Prostate gland (tissue), 2 donors: ENCODE results near the gene CEP41. TPM values are rescaled to one million over a fixed set of nuclear protein-coding genes. Genes with fewer than 3 reads are reported as not detected.

Source experiments
- DNase-seq: peaks from one replicate; pipeline ENCODE4 v3.0.0-alpha.2; 2019; ENCODE audit warnings: low spot score
- H3K27ac ChIP-seq, 2 donors: fragments of 200-600 bp; sonication (generic); 2 replicates each; pipeline ENCODE4 v1.5.1; 2017 to 2019
- H3K27me3 ChIP-seq: fragments of 200-600 bp; sonication (generic); replicated peaks from 2 replicates; pipeline ENCODE4 v1.5.1; 2019; ENCODE audit not compliant: insufficient read depth
- H3K36me3 ChIP-seq, 2 donors: fragments of 200-600 bp; sonication (generic); 1 replicate in 1 of 2; 2 replicates in 1 of 2; pipeline versions ENCODE4 v1.5.1 to v1.8.1; 2017 to 2019
- H3K4me1 ChIP-seq: fragments of 200-600 bp; sonication (generic); replicated peaks from 2 replicates; pipeline ENCODE4 v1.5.1; 2019
- H3K4me3 ChIP-seq, 2 donors: fragments of 200-600 bp; sonication (generic); 2 replicates each; pipeline ENCODE4 v1.5.1; 2017 to 2019
- H3K9me3 ChIP-seq: fragments of 200-600 bp; sonication (generic); 2 replicates; pipeline ENCODE4 v1.5.1; 2017
- CTCF ChIP-seq, 4 experiments: fragments of 200-600 bp in 2 of 4; fragments of 450-650 bp in 2 of 4; sonication (generic) in 2 of 4; IDR thresholded peaks; 1 replicate in 3 of 4; 2 replicates in 1 of 4; pipeline ENCODE4 v1.5.1; 2016 to 2019; ENCODE audit warnings: antibody characterized with exemption in 4 of 4, mild to moderate bottlenecking in 2 of 4, moderate library complexity in 2 of 4
- POLR2A ChIP-seq: fragments of 450-650 bp; IDR thresholded peaks from one replicate; pipeline ENCODE4 v1.6.1; 2016; ENCODE audit warnings: antibody characterized with exemption, mild to moderate bottlenecking
- POLR2AphosphoS5 ChIP-seq: sonication (generic); formaldehyde crosslinking; IDR thresholded peaks from one replicate; pipeline ENCODE4 v1.6.1; 2017; ENCODE audit warnings: antibody characterized with exemption
- WGBS: methylation state at CpG from one replicate; pipeline ENCODE4 v1.1.5; 2018; 5-methylcytosine and 5-hydroxymethylcytosine counted together
- intact Hi-C: fragments of 100-400 bp; cut with DNase I; formaldehyde crosslinking; loops from one replicate; pipeline ENCODE4 v1.14.2; 2022
- total RNA-seq, 2 donors: library from RNA; depleted of rRNA; stranded (reverse); fragments of >200 nt; gene quantifications; one replicate each; pipeline ENCODE4 v1.1.0, GENCODE V29; 2016

The CEP41 gene
- total RNA-seq, 2 donors from 2014 or later: 6.6 to 16.2 TPM

- Histone ChIP-seq H3K27me3 (no peaks in the 10 kb centered on the region), H3K27ac (no peak overlapping the region), H3K36me3 (no peaks in the 10 kb centered on the region), H3K4me1 (no peaks in the 10 kb centered on the region), H3K9me3 (no peaks in the 10 kb centered on the region), H3K4me3 (no peak overlapping the region)
- DNase-seq: no peak
- no peak for TF ChIP-seq POLR2A
- no peak for TF ChIP-seq POLR2AphosphoS5
- no peak for TF ChIP-seq CTCF (IDR thresholded peaks at IDR 0.05)
- WGBS: 65% methylated on average over 20 of the region's 20 CpGs
- intact Hi-C loops: no loop called here
Observed at GRCh38 chr7:130350945-130351790, 89.6 kb downstream of the CEP41 start.

GRCh38 chr7:130349911-130350782 is 90.7 kb downstream of the CEP41 start:
- WGBS: 65% methylated on average over 16 of the region's 16 CpGs
- no peak overlapping the region for H3K27ac ChIP-seq

GRCh38 chr7:130346941-130347340 is 93.9 kb downstream of the CEP41 start:
- intact Hi-C loops: no loop called here
- H3K4me1 ChIP-seq: no peaks in the 10 kb centered on the region
- WGBS: 87% methylated on average over 12 of the region's 12 CpGs

More at GRCh38 chr7:130349911-130350782, 90.7 kb downstream of the CEP41 start:
- no peaks in the 10 kb centered on the region for H3K4me1 ChIP-seq
- no peaks in the 10 kb centered on the region for H3K36me3 ChIP-seq
- TF ChIP-seq POLR2AphosphoS5: no peak
- TF ChIP-seq CTCF (IDR thresholded peaks at IDR 0.05): no peak
- TF ChIP-seq POLR2A: no peak
- no peak for DNase-seq
- intact Hi-C loops: no loop called here
- no peaks in the 10 kb centered on the region for H3K9me3 ChIP-seq
- no peaks in the 10 kb centered on the region for H3K27me3 ChIP-seq
- H3K4me3 ChIP-seq: no peak overlapping the region

GRCh38 chr7:130346177-130346905 is 94.5 kb downstream of the CEP41 start:
- Histone ChIP-seq H3K36me3 (no peaks in the 10 kb centered on the region), H3K4me1 (no peaks in the 10 kb centered on the region), H3K27ac (no peak overlapping the region), H3K4me3 (no peak overlapping the region), H3K27me3 (no peaks in the 10 kb centered on the region), H3K9me3 (no peaks in the 10 kb centered on the region)
- WGBS: 96% methylated on average over 10 of the region's 10 CpGs
- intact Hi-C loops: no loop called here
- TF ChIP-seq POLR2A (no peak), POLR2AphosphoS5 (no peak), CTCF (IDR thresholded peaks at IDR 0.05) (no peak)
- no peak for DNase-seq

More at GRCh38 chr7:130346941-130347340, 93.9 kb downstream of the CEP41 start:
- TF ChIP-seq POLR2AphosphoS5: no peak
- no peak for TF ChIP-seq CTCF (IDR thresholded peaks at IDR 0.05)
- no peak for TF ChIP-seq POLR2A
- Histone ChIP-seq H3K27me3 (no peaks in the 10 kb centered on the region), H3K27ac (no peak overlapping the region), H3K9me3 (no peaks in the 10 kb centered on the region), H3K36me3 (no peaks in the 10 kb centered on the region), H3K4me3 (no peak overlapping the region)
- DNase-seq: no peak
